Endodermal cell (in vitro differentiated cells): ENCODE results near the gene TEX55. TPM values are rescaled to one million over a fixed set of nuclear protein-coding genes. Genes with fewer than 3 reads are reported as not detected.
"Not testable (repeated sequence)": the region's sequence is repeated elsewhere in the genome, so short reads cannot be mapped to it uniquely, and the experiment has no call there.

ENCODE experiments used
- DNase-seq: peaks from one replicate; pipeline ENCODE4 v3.0.0-alpha.2; 2017
- H3K27ac ChIP-seq: 2 replicates; pipeline ENCODE4 v1.5.1; 2013; ENCODE audit warnings: mild to moderate bottlenecking, low read depth, low read length, moderate library complexity
- H3K27me3 ChIP-seq: 2 replicates; pipeline ENCODE4 v1.6.1; 2013; ENCODE audit warnings: mild to moderate bottlenecking, low read length, moderate library complexity; ENCODE audit not compliant: insufficient read depth, control insufficient read depth, poor library complexity, severe bottlenecking
- H3K36me3 ChIP-seq: 2 replicates; pipeline ENCODE4 v1.7.0; 2013; ENCODE audit warnings: mild to moderate bottlenecking, low read length, moderate library complexity; ENCODE audit not compliant: control insufficient read depth, insufficient read depth
- H3K4me1 ChIP-seq: one replicate; pipeline ENCODE4 v1.7.0; 2013; ENCODE audit warnings: low read length; ENCODE audit not compliant: control insufficient read depth, insufficient read depth
- H3K4me3 ChIP-seq: 2 replicates; pipeline ENCODE4 v1.5.1; 2013; ENCODE audit warnings: mild to moderate bottlenecking, low read length, moderate library complexity
- H3K9ac ChIP-seq: 2 replicates; pipeline ENCODE4 v1.6.1; 2013; ENCODE audit warnings: mild to moderate bottlenecking, low read length, moderate library complexity; ENCODE audit not compliant: poor library complexity, severe bottlenecking; ENCODE audit errors: extremely low read depth
- H3K9me3 ChIP-seq: 2 replicates; pipeline ENCODE4 v1.6.1; 2013; ENCODE audit warnings: mild to moderate bottlenecking, low read length, moderate library complexity; ENCODE audit not compliant: control insufficient read depth
- H3K27ac Mint-ChIP-seq: 2 replicates; pipeline ENCODE4 v1.8.0; 2020; ENCODE audit warnings: mixed read lengths
- H3K27me3 Mint-ChIP-seq: 2 replicates; pipeline ENCODE4 v1.8.0; 2021; ENCODE audit warnings: mild to moderate bottlenecking, mixed read lengths; ENCODE audit not compliant: insufficient read depth
- H3K36me3 Mint-ChIP-seq: 2 replicates; pipeline ENCODE4 v1.8.0; 2020; ENCODE audit warnings: low read depth, mixed read lengths
- H3K4me1 Mint-ChIP-seq: 2 replicates; pipeline ENCODE4 v1.8.0; 2020; ENCODE audit warnings: mixed read lengths
- H3K4me3 Mint-ChIP-seq: 2 replicates; pipeline ENCODE4 v1.8.0; 2020; ENCODE audit warnings: mild to moderate bottlenecking, moderate library complexity, mixed read lengths
- H3K9me3 Mint-ChIP-seq: 2 replicates; pipeline ENCODE4 v1.8.0; 2020; ENCODE audit warnings: mild to moderate bottlenecking, mixed read lengths
- WGBS, 2 experiments: methylation state at CpG; one replicate each; pipeline versions ENCODE4 v1.1.5 to v1.1.7; 2013; ENCODE audit warnings: missing lambda C conversion rate in 2 of 2, mixed read lengths in 1 of 2; ENCODE audit not compliant: insufficient coverage in 1 of 2, insufficient read length in 1 of 2; 5-methylcytosine and 5-hydroxymethylcytosine counted together
- total RNA-seq, 2 donors: library from RNA; stranded (reverse); fragmentation: NEBNext Ultra II Directional in 1 of 2; extraction: Animal tissue kit (Norgen Biotek cat#: 25700) in 1 of 2; gene quantifications; 2 replicates in 1 of 2; 3 replicates in 1 of 2; pipeline ENCODE4 v1.2.1, GENCODE V29; 2021
- TF ChIP-seq, protein P1 (sequence below): fragments of 200-600 bp; sonication (generic); conservative IDR thresholded peaks from 2 replicates; pipeline ENCODE4 v1.5.0; 2021; ENCODE audit warnings: antibody characterized with exemption, mild to moderate bottlenecking

TEX55 gene
- total RNA-seq, 2 donors from 2014 or later = not detected

DNA sequence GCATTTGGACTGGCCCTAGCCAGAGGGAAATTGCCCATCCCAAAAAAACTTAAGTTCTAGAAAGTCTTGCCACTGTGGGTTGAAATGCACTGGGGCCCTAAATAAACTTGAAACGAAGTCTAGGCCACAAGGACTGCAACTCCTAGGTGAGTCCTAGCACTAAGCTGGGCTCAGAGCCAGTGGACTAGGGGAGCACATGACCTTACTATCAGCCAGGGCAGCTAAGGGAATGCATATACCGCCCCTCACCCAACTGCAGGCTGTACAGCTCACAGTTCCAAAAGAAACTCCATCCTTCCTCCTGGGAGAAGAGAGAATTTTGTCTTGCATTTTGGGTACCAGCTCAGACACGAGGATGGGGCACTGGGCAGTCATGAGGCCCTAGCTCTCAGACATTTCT lies 23.6 kb upstream of the TEX55 start:
- no peaks in the 10 kb centered on the region for H3K36me3 ChIP-seq
- no peak for DNase-seq
- no peak overlapping the region for H3K4me3 ChIP-seq
- no peak overlapping the region for H3K27ac ChIP-seq
- 56 to 100% methylated on average over 2 to 3 of the region's 3 CpGs for WGBS, 2 experiments
- no peaks in the 10 kb centered on the region for H3K4me1 ChIP-seq
- no peak overlapping the region for H3K9ac ChIP-seq
- Mint-ChIP-seq H3K4me1 (peaks cover 10% of the 10 kb centered on the region), H3K9me3 (peaks cover 38% of the 10 kb centered on the region), H3K27ac (no peak overlapping the region), H3K27me3 (no peaks in the 10 kb centered on the region), H3K4me3 (no peak overlapping the region), H3K36me3 (peaks cover 25% of the 10 kb centered on the region)
- TF ChIP-seq, protein P1, sequence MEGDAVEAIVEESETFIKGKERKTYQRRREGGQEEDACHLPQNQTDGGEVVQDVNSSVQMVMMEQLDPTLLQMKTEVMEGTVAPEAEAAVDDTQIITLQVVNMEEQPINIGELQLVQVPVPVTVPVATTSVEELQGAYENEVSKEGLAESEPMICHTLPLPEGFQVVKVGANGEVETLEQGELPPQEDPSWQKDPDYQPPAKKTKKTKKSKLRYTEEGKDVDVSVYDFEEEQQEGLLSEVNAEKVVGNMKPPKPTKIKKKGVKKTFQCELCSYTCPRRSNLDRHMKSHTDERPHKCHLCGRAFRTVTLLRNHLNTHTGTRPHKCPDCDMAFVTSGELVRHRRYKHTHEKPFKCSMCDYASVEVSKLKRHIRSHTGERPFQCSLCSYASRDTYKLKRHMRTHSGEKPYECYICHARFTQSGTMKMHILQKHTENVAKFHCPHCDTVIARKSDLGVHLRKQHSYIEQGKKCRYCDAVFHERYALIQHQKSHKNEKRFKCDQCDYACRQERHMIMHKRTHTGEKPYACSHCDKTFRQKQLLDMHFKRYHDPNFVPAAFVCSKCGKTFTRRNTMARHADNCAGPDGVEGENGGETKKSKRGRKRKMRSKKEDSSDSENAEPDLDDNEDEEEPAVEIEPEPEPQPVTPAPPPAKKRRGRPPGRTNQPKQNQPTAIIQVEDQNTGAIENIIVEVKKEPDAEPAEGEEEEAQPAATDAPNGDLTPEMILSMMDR = no peak
- H3K27me3 ChIP-seq = no peaks in the 10 kb centered on the region
- H3K9me3 ChIP-seq = peaks cover 35% of the 10 kb centered on the region

DNA sequence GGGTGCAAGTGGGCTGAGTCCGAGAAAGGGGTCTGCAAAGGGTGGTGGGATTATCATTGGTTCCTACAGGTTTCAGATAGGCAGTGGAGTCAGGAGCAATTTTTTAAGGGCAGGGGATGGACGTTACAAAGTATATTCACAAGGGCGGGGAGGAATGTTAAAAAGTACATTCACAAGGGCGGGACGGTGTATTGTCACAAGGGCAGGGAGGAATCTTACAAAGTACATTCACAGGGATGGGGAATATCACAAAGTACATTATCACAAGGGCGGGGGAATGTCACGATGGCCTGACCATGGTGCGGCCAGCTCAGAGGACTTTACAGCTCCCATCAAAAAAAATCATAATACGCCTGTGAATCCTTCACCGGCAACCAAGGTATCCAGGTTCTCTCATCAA lies 20.6 kb upstream of the TEX55 start:
- Histone ChIP-seq H3K27ac (no peak overlapping the region), H3K4me1 (no peaks in the 10 kb centered on the region), H3K36me3 (no peaks in the 10 kb centered on the region), H3K4me3 (no peak overlapping the region), H3K9me3 (peaks cover 5% of the 10 kb centered on the region), H3K27me3 (no peaks in the 10 kb centered on the region), H3K9ac (no peak overlapping the region)
- Mint-ChIP-seq H3K36me3 (peaks cover 2% of the 10 kb centered on the region), H3K27ac (no peak overlapping the region), H3K27me3 (no peaks in the 10 kb centered on the region), H3K4me1 (peaks cover 14% of the 10 kb centered on the region), H3K9me3 (peaks cover 9% of the 10 kb centered on the region), H3K4me3 (no peak overlapping the region)
- TF ChIP-seq, protein P1 = no peak
- DNase-seq = no peak
- 95 to 96% methylated on average over 7 to 10 of the region's 10 CpGs for WGBS, 2 experiments

DNA sequence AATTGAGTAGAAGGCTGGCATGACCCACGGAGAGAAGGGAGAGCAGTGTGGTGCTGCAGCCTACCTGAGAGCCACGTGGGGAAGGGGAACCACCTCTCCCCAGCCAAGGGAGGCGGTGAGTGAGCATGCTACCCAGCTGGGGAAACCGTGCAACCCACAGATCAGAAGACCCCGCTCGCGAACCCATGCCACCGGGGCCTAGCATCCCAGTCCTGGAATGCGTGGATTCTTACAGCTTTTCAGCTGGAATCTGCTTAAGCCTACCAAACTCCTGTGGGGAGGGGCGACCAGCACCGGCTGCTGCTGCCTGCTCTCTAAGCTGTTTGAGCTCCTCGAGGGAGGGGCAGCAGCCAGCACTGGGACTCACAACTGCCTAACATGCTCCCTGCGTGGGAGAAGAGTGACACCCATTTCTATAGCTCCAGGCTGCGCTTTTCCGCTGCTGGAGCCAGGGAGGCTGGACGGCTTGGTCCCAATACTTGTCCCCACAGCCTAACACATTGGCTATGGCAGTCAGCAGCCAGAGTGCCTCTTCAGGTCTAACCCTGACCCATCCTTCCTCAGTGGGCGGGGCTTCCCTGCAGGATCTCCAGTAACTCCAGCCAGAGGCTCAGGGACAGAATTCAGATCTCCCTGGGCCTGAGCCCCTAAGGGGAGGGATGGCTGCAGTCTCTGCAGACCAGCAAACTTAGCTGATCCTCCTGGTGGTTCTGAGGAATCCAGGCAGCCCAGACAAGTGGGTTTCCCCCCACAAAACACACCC lies 20.0 kb upstream of the TEX55 start:
- Mint-ChIP-seq H3K9me3 (peaks cover 3% of the 10 kb centered on the region), H3K4me3 (no peak overlapping the region), H3K4me1 (peaks cover 19% of the 10 kb centered on the region), H3K27me3 (no peaks in the 10 kb centered on the region), H3K36me3 (no peaks in the 10 kb centered on the region), H3K27ac (no peak overlapping the region)
- TF ChIP-seq, protein P1 = no peak
- peak; percentile 64 for DNase-seq
- H3K27ac ChIP-seq = no peak overlapping the region
- H3K4me1 ChIP-seq = no peaks in the 10 kb centered on the region
- no peaks in the 10 kb centered on the region for H3K27me3 ChIP-seq
- H3K4me3 ChIP-seq = no peak overlapping the region
- 86 to 92% methylated on average over 11 to 17 of the region's 17 CpGs for WGBS, 2 experiments
- H3K36me3 ChIP-seq = no peaks in the 10 kb centered on the region
- no peaks in the 10 kb centered on the region for H3K9me3 ChIP-seq
- no peak overlapping the region for H3K9ac ChIP-seq

DNA sequence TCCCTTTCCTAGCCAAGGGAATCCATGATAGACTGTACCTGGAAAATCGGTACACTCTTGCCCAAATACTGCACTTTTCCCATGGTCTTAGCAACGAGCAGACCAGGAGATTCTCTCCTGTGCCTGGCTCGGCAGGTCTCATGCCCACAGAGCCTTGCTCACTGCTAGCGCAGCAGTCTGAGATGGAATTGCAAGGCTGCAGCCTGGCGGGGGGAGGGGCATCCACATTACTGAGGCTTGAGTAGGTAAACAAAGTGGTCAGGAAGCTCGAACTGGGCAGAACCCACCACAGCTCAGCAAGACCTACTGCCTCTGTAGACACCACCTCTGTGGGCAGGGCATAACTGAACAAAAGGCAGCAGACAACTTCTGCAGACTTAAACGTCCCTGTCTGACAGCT lies 15.7 kb upstream of the TEX55 start:
- DNase-seq = peak; percentile 52
- not testable (repeated sequence) for H3K27ac ChIP-seq, H3K4me3 Mint-ChIP-seq, H3K4me3 ChIP-seq, H3K36me3 ChIP-seq, H3K4me1 ChIP-seq, H3K9ac ChIP-seq, H3K36me3 Mint-ChIP-seq, H3K27me3 ChIP-seq, H3K27ac Mint-ChIP-seq, H3K9me3 ChIP-seq, H3K27me3 Mint-ChIP-seq, H3K9me3 Mint-ChIP-seq
- H3K4me1 Mint-ChIP-seq = peaks cover 19% of the 10 kb centered on the region
- WGBS, 2 experiments = 69% methylated on average over 6 of the region's 7 CpGs; no CpG with 5 or more reads in 1 of the 2 experiments

DNA sequence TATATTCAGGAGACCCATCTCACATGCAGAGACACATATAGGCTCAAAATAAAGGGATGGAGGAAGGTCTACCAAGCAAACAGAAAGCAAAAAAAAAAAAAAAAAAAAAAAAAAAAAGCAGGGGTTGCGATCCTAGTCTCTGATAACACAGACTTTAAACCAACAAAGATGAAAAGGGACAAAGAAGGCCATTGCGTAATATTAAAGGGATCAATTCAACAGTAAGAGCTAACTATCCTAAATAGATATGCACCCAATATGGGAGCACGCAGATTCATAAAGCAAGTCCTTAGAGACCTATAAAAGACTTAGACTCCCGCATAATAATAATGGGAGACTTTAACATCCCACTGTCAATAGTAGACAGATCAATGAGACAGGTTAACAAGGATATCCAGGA lies 13.7 kb upstream of the TEX55 start:
- not testable (repeated sequence) for H3K4me1 ChIP-seq, H3K9me3 Mint-ChIP-seq, H3K36me3 Mint-ChIP-seq, H3K27ac Mint-ChIP-seq, H3K27me3 ChIP-seq, H3K4me3 Mint-ChIP-seq, H3K27ac ChIP-seq, H3K27me3 Mint-ChIP-seq, DNase-seq, H3K4me1 Mint-ChIP-seq, H3K9me3 ChIP-seq, H3K9ac ChIP-seq, H3K4me3 ChIP-seq, H3K36me3 ChIP-seq
- 88 to 97% methylated on average over 1 to 4 of the region's 4 CpGs for WGBS, 2 experiments
